B cell (primary cell): ENCODE results near the gene DIRAS1.

ENCODE experiments used
- CTCF ChIP-seq: fragments of 200-600 bp; IDR thresholded peaks from one replicate; pipeline ENCODE4 v1.8.0; 2022; ENCODE audit warnings: antibody characterized with exemption, mild to moderate bottlenecking
- EZH2 ChIP-seq: IDR thresholded peaks from 2 replicates; pipeline ENCODE4 v1.6.1; 2012; ENCODE audit warnings: borderline replicate concordance, low read depth, mild to moderate bottlenecking, moderate library complexity, low read length; ENCODE audit not compliant: insufficient read depth, poor library complexity, severe bottlenecking

GRCh38 chr19:2706251-2706650 is 14.9 kb downstream of the DIRAS1 start:
- TF ChIP-seq CTCF (no peak), EZH2 (no peak)
